Measurements from ENCODE around the gene DNAI1.
A peak's percentile ranks its signal among the peaks of the same experiment; 100 is the strongest.

Gene DNAI1

GRCh38 chr9:34545497-34545896, 86.9 kb downstream of the DNAI1 start:
- DNase-seq (ENCODE audit: low read depth) = no peak

- DNase-seq (ENCODE audit: low read depth) = no peak
Observed at GRCh38 chr9:34546102-34546833, 87.7 kb downstream of the DNAI1 start.

- DNase-seq (ENCODE audit: low read depth) = peak; percentile 22
Observed at GRCh38 chr9:34546834-34547827, 88.5 kb downstream of the DNAI1 start.

- no peak for DNase-seq (ENCODE audit: low read depth)
Observed at GRCh38 chr9:34547960-34548611, 89.5 kb downstream of the DNAI1 start.

GRCh38 chr9:34549407-34549732, 90.8 kb downstream of the DNAI1 start:
- DNase-seq (ENCODE audit: low read depth) = no peak

- no peak for DNase-seq (ENCODE audit: low read depth)
Observed at GRCh38 chr9:34550016-34550680, 91.5 kb downstream of the DNAI1 start.

- no peak for DNase-seq (ENCODE audit: low read depth)
Observed at GRCh38 chr9:34550681-34551270, 92.2 kb downstream of the DNAI1 start.

- DNase-seq (ENCODE audit: low read depth) = no peak
Observed at GRCh38 chr9:34551751-34552605, 93.4 kb downstream of the DNAI1 start.

- DNase-seq (ENCODE audit: low read depth) = no peak
Observed at GRCh38 chr9:34552606-34552981, 94.0 kb downstream of the DNAI1 start.

- DNase-seq (ENCODE audit: low read depth) = no peak
Observed at GRCh38 chr9:34552986-34553385, 94.4 kb downstream of the DNAI1 start.

- DNase-seq (ENCODE audit: low read depth) = no peak
Observed at GRCh38 chr9:34553511-34554021, 95.0 kb downstream of the DNAI1 start.

- no peak for DNase-seq (ENCODE audit: low read depth)
Observed at GRCh38 chr9:34554211-34555001, 95.8 kb downstream of the DNAI1 start.

- no peak for DNase-seq (ENCODE audit: low read depth)
Observed at GRCh38 chr9:34555002-34555348, 96.4 kb downstream of the DNAI1 start.

GRCh38 chr9:34555500-34555899, 96.9 kb downstream of the DNAI1 start:
- DNase-seq (ENCODE audit: low read depth) = no peak

- no peak for DNase-seq (ENCODE audit: low read depth)
Observed at GRCh38 chr9:34555936-34556525, 97.4 kb downstream of the DNAI1 start.

- no peak for DNase-seq (ENCODE audit: low read depth)
Observed at GRCh38 chr9:34556949-34557348, 98.3 kb downstream of the DNAI1 start.

- no peak for DNase-seq (ENCODE audit: low read depth)
Observed at GRCh38 chr9:34557426-34558321, 99.1 kb downstream of the DNAI1 start.

- DNase-seq (ENCODE audit: low read depth) = no peak
Observed at GRCh38 chr9:34558364-34558763, 99.8 kb downstream of the DNAI1 start.
